IPS-20b (cell line): Measurements from ENCODE around the gene SYNE1.

ENCODE experiments used
- H3K27ac ChIP-seq: one replicate; pipeline ENCODE4 v1.5.1; 2013; ENCODE audit warnings: low read length
- H3K27me3 ChIP-seq: 2 replicates; pipeline ENCODE4 v1.6.1; 2013; ENCODE audit warnings: mild to moderate bottlenecking, low read length, inconsistent platforms; ENCODE audit not compliant: insufficient read depth
- H3K36me3 ChIP-seq: 2 replicates; pipeline ENCODE4 v1.6.1; 2013; ENCODE audit warnings: low read depth, mild to moderate bottlenecking, inconsistent platforms, low read length, moderate library complexity; ENCODE audit not compliant: insufficient read depth
- H3K4me1 ChIP-seq: 2 replicates; pipeline ENCODE4 v1.6.1; 2013; ENCODE audit warnings: mild to moderate bottlenecking, control low read depth, inconsistent platforms, low read length, moderate library complexity; ENCODE audit not compliant: insufficient read depth
- H3K4me3 ChIP-seq: 2 replicates; pipeline ENCODE4 v1.5.1; 2013; ENCODE audit warnings: mild to moderate bottlenecking, low read length, inconsistent platforms
- H3K9ac ChIP-seq: 2 replicates; pipeline ENCODE4 v1.6.1; 2013; ENCODE audit warnings: low read depth, mild to moderate bottlenecking, inconsistent platforms, low read length, moderate library complexity
- H3K9me3 ChIP-seq: 2 replicates; pipeline ENCODE4 v1.6.1; 2013; ENCODE audit warnings: mild to moderate bottlenecking, low read depth, low read length, inconsistent platforms; ENCODE audit not compliant: insufficient read depth

SYNE1 gene

GRCh38 chr6:152173321-152173720 lies 463.8 kb downstream of the SYNE1 start:
- no peaks in the 10 kb centered on the region for H3K36me3 ChIP-seq
- H3K4me3 ChIP-seq: no peak overlapping the region
- no peaks in the 10 kb centered on the region for H3K27me3 ChIP-seq
- no peak overlapping the region for H3K9ac ChIP-seq
- H3K9me3 ChIP-seq: no peaks in the 10 kb centered on the region
- no peaks in the 10 kb centered on the region; the same call in 1 of the 2 replicates for H3K4me1 ChIP-seq
- no peak overlapping the region for H3K27ac ChIP-seq

- Histone ChIP-seq H3K36me3 (no peaks in the 10 kb centered on the region), H3K4me1 (no peaks in the 10 kb centered on the region; the same call in 1 of the 2 replicates), H3K9me3 (no peaks in the 10 kb centered on the region), H3K4me3 (no peak overlapping the region), H3K27ac (no peak overlapping the region), H3K9ac (no peak overlapping the region), H3K27me3 (no peaks in the 10 kb centered on the region)
Measured at GRCh38 chr6:152170702-152171667, 466.2 kb downstream of the SYNE1 start.

- no peak overlapping the region for H3K27ac ChIP-seq
- no peaks in the 10 kb centered on the region for H3K9me3 ChIP-seq
- no peaks in the 10 kb centered on the region; the same call in 1 of the 2 replicates for H3K4me1 ChIP-seq
- H3K9ac ChIP-seq: no peak overlapping the region
- no peak overlapping the region for H3K4me3 ChIP-seq
- no peaks in the 10 kb centered on the region for H3K27me3 ChIP-seq
- no peaks in the 10 kb centered on the region for H3K36me3 ChIP-seq
Measured at GRCh38 chr6:152170313-152170701, 466.9 kb downstream of the SYNE1 start.

GRCh38 chr6:152167641-152168603 lies 469.2 kb downstream of the SYNE1 start:
- Histone ChIP-seq H3K36me3 (no peaks in the 10 kb centered on the region), H3K4me3 (no peak overlapping the region), H3K9me3 (no peaks in the 10 kb centered on the region)

GRCh38 chr6:152166897-152167296 lies 470.3 kb downstream of the SYNE1 start:
- no peaks in the 10 kb centered on the region for H3K27me3 ChIP-seq
- H3K36me3 ChIP-seq: no peaks in the 10 kb centered on the region
- H3K9me3 ChIP-seq: no peaks in the 10 kb centered on the region
- H3K27ac ChIP-seq: no peak overlapping the region
- no peak overlapping the region for H3K4me3 ChIP-seq
- H3K4me1 ChIP-seq: no peaks in the 10 kb centered on the region; the same call in 1 of the 2 replicates
- H3K9ac ChIP-seq: no peak overlapping the region

More at GRCh38 chr6:152167641-152168603, 469.2 kb downstream of the SYNE1 start:
- Histone ChIP-seq H3K4me1 (no peaks in the 10 kb centered on the region; the same call in 1 of the 2 replicates), H3K27me3 (no peaks in the 10 kb centered on the region), H3K27ac (no peak overlapping the region), H3K9ac (no peak overlapping the region)

GRCh38 chr6:152166497-152166896 lies 470.7 kb downstream of the SYNE1 start:
- Histone ChIP-seq H3K4me1 (no peaks in the 10 kb centered on the region; the same call in 1 of the 2 replicates), H3K27ac (no peak overlapping the region), H3K27me3 (no peaks in the 10 kb centered on the region), H3K9me3 (no peaks in the 10 kb centered on the region), H3K9ac (no peak overlapping the region), H3K36me3 (no peaks in the 10 kb centered on the region), H3K4me3 (no peak overlapping the region)

GRCh38 chr6:152164957-152165356 lies 472.2 kb downstream of the SYNE1 start:
- Histone ChIP-seq H3K36me3 (no peaks in the 10 kb centered on the region), H3K4me3 (no peak overlapping the region), H3K9ac (no peak overlapping the region), H3K27ac (no peak overlapping the region), H3K9me3 (no peaks in the 10 kb centered on the region), H3K4me1 (no peaks in the 10 kb centered on the region), H3K27me3 (no peaks in the 10 kb centered on the region)

- H3K4me1 ChIP-seq: no peaks in the 10 kb centered on the region
- no peak overlapping the region for H3K9ac ChIP-seq
- H3K4me3 ChIP-seq: no peak overlapping the region
- H3K9me3 ChIP-seq: no peaks in the 10 kb centered on the region
- H3K36me3 ChIP-seq: no peaks in the 10 kb centered on the region
- H3K27ac ChIP-seq: no peak overlapping the region
- no peaks in the 10 kb centered on the region for H3K27me3 ChIP-seq
Measured at GRCh38 chr6:152161501-152161900, 475.7 kb downstream of the SYNE1 start.

- Histone ChIP-seq H3K9me3 (no peaks in the 10 kb centered on the region), H3K36me3 (no peaks in the 10 kb centered on the region)
Measured at GRCh38 chr6:152160346-152160745, 476.8 kb downstream of the SYNE1 start.

GRCh38 chr6:152155792-152156191 lies 481.4 kb downstream of the SYNE1 start:
- no peak overlapping the region for H3K9ac ChIP-seq
- no peak overlapping the region for H3K27ac ChIP-seq
- H3K36me3 ChIP-seq: no peaks in the 10 kb centered on the region
- no peaks in the 10 kb centered on the region for H3K27me3 ChIP-seq
- H3K4me3 ChIP-seq: no peak overlapping the region
- H3K4me1 ChIP-seq: no peaks in the 10 kb centered on the region
- H3K9me3 ChIP-seq: no peaks in the 10 kb centered on the region

More at GRCh38 chr6:152160346-152160745, 476.8 kb downstream of the SYNE1 start:
- no peak overlapping the region for H3K27ac ChIP-seq
- no peaks in the 10 kb centered on the region for H3K27me3 ChIP-seq
- H3K9ac ChIP-seq: no peak overlapping the region
- H3K4me3 ChIP-seq: no peak overlapping the region
- H3K4me1 ChIP-seq: no peaks in the 10 kb centered on the region

- Histone ChIP-seq H3K4me1 (no peaks in the 10 kb centered on the region), H3K27me3 (no peaks in the 10 kb centered on the region), H3K4me3 (no peak overlapping the region), H3K9me3 (no peaks in the 10 kb centered on the region), H3K36me3 (no peaks in the 10 kb centered on the region), H3K9ac (no peak overlapping the region), H3K27ac (no peak overlapping the region)
Measured at GRCh38 chr6:152154559-152155356, 482.4 kb downstream of the SYNE1 start.
